Central memory CD4-positive, alpha-beta T cell (primary cell): ENCODE results near the gene EGLN2.
"Not testable (repeated sequence)": the region's sequence is repeated elsewhere in the genome, so short reads cannot be mapped to it uniquely, and the experiment has no call there.

Experiments
- DNase-seq: peaks from one replicate; pipeline ENCODE4 v3.0.0; 2022

The EGLN2 gene

GRCh38 chr19:40776932-40777644 is 21.9 kb upstream of the EGLN2 start:
- DNase-seq, result peak; percentile 86

- no peak for DNase-seq
Measured at GRCh38 chr19:40777645-40777936, 21.4 kb upstream of the EGLN2 start.

- peak; percentile 100 for DNase-seq
Measured at GRCh38 chr19:40777937-40778705, 20.9 kb upstream of the EGLN2 start, which contains the start of gene RAB4B. Gene RAB4B (plus strand): TSS chr19:40778247. CDS start chr19:40778376, 129 bp downstream.

DNA sequence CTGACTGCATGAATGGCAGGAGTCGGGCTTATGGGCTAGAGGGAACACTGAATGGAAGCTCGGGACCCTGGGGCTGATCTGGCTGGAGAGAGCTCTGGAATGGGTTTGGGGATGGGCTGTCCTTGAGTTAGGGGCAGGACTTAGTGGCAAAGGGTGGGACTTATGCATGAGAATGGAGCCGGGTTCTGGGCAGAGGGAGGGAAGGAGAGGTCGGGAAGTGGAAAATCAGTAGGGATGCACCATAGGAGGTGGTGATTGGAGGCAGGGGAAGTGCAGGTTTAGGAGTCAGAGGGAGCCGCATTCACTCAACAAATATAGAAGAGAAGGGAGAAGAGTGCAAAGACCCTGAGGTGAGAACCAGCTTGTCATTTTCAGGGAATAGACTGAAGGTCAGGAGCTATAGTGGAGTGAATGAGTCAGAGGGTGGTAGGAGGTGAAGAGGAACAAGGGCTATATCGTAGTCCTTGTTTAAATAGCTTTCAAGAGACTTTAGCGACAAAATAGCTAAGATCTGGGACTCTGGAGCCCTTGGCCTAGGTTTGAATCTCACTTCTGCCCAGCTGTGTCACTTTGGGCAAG is 20.2 kb upstream of the EGLN2 start:
- DNase-seq, result no peak

- no peak for DNase-seq
Measured at GRCh38 chr19:40780582-40780981, 18.4 kb upstream of the EGLN2 start.

- DNase-seq, result no peak
Measured at GRCh38 chr19:40781140-40781539, 17.9 kb upstream of the EGLN2 start.

DNA sequence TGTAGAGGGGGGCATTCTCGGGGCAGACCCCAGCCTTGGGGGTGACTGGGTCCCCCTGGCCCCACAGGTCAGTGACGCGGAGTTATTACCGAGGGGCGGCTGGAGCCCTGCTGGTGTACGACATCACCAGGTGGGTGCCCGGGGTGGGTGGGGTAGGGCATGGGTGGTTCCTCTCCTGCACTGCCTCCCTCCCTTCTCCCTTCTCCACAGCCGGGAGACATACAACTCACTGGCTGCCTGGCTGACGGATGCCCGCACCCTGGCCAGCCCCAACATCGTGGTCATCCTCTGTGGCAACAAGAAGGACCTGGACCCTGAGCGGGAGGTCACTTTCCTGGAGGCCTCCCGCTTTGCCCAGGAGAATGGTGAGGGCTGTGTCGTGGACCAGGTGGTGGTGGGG is 15.3 kb upstream of the EGLN2 start:
- DNase-seq, result no peak

DNA sequence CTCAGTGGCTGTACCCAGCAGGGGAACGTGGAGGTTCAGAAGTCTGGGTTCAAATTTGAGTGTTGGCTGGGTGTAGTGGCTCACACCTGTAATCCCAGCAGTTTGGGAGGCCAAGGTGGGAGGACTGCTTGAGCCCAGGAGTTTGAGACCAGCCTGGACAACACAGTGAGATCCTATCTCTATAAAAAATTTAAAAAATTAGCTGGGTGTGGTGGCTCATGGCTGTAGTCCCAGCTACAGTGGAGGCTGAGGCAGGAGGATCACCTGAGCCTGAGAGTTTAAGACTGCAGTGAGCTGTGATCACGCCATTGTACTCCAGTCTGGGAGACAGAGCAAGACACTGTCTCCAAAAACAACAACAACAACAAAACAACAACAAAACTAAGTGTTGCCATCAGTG is 14.8 kb upstream of the EGLN2 start:
- DNase-seq, result not testable (repeated sequence)

GRCh38 chr19:40785526-40785925 is 13.5 kb upstream of the EGLN2 start:
- no peak for DNase-seq

DNA sequence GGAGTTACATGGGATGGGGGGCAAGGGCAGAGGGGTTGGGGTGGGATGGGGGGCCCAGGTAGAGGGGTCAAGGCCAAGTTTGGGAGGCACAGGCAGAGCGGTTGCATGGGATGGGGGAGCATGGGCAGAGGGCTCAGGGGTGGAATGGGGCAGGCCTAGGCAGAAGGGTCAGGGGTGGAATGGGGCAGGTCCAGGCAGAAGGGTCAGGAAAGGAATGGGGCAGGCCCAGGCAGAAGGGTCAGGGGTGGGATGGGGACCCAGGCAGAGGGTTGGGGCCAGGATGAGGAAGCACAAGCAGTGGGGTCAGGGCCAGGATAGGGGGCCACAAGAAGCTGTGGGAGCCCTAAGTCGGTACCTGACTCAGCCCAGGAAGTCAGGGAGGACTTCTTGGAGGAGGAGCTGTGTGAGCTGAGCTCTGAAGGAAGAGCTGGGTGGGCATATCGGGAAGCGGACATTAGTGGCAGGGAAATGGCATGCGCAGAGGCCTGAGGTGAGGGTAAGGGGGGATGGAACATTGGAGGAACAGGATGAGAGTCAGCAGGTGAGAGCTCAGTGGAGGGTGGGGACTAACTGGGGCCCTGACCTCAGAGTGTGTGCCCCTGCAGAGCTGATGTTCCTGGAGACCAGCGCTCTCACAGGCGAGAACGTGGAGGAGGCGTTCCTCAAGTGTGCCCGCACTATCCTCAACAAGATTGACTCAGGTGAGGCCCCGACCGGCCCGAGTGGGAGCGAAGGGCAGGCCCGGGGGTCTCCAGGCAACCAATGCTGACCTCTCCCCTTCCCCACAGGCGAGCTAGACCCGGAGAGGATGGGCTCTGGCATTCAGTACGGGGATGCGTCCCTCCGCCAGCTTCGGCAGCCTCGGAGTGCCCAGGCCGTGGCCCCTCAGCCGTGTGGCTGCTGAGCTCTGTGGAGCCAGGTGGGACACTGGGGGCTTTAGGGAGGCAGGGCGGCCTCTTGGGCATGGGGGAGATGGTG is 12.6 kb upstream of the EGLN2 start:
- no peak for DNase-seq

DNA sequence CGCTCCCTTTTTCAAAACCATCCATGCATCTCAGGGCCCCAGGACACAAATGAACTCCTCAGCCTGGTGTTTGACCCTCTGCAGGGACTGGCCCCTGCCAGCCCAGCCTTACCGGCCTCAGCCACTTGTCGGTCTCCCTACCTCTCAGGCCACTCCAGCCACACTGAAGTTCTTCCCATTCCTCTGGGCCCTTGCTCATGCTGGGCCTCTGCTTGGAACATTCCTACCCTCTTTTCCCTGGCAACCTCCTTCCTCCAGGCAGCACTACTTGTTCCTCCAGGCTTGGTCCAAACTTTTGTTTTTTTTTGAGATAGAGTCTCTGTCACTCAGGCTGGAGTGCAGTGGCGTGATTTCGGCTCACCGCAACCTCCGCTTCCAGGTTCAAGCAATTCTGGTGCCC is 7.6 kb upstream of the EGLN2 start:
- DNase-seq, result no peak

DNA sequence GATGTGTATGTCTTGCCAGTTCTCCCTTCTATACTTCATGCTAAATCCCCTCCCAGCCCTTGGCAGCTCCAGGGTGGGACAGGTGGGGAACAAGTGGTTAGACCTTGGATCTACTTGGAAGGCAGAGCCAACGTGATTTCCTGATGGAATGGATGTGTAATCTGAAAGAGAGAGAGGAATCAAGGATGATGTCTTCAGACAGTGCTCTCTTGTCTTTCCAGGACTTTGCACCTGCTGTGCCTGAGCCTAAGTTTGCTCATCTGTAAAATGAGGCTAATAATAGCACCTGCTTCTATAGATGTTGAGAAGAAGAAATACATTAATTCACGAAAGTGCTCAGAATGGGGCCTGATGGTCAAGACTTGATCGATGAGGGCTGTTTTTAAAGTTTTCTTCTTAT is 7.0 kb upstream of the EGLN2 start:
- no peak for DNase-seq

DNA sequence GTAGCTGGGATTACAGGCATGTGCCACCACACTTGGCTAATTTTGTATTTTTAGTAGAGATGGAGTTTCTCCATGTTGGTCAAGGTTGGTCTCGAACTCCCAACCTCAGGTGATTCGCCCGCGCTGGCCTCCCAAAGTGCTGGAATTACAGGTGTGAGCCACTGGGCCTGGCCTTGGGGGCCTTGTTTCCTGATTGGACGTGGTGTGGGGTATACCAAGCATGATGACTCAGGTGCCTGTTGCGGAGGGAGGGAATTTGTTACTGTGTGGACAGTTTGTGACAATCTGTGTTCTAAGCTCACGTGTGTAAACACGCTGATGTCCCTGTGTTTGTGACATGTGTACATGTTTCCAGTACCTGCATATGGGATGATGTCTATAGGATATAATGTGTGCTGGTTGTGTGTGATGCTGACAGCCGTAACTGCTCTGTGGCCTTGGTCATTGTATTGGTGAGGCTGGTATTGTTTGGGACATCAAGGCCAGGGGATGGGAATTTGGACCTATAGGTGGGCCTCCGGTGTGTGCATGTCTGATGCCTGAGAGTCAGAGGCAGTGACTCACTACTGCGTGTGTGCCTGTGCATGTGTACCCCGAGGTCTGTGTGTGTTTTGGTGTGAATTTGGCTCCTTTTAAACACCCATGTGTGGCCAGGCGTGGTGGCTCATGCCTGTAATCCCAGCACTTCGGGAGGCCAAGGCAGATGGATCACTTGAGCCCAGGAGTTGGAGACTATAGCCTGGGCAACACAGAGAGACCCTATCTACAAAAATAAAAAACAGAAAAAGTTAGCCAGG is 1.6 kb upstream of the EGLN2 start:
- DNase-seq, result no peak

- DNase-seq, result peak; percentile 65
Measured at GRCh38 chr19:40797963-40798682, 868 bp upstream of the EGLN2 start.

DNA sequence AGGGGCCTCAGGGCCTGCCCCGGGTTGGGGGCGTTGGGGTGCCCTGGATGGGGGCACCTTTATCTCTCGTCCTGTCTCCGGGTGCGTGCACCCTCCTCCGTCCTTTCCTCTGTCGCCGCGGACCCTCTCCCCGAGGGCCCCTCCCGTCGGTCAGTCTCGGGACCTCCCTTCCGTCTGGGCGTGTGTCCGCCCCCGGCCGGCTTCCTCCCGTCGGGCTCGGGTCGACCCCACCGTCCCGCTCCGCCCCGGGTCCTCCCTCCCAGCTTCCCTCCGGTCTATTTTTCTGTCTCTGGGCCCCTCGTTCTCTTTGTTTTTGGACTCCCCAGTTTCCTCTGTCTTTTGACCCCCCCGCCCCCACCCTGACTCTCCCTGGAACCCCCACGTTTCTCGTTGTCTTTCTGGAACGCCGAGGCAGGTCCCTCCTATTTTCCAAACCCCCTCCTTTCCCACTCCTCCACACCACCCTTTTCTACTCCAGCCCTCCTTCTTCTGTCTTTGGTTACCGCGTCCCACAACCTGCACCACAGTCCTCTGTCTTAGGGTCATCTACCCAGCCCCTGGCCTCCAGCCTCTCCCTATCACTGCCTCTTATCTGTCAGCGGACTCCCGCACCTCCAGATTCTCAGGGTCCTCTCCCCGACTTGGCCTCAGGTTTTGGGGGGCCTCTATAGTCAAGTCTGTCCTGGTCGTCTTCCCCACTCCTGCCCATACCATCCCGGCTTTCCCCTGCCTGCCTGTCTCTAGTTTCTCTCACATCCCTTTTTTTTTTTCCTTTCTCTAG is 757 bp downstream of the EGLN2 start:
- DNase-seq, result no peak

DNA sequence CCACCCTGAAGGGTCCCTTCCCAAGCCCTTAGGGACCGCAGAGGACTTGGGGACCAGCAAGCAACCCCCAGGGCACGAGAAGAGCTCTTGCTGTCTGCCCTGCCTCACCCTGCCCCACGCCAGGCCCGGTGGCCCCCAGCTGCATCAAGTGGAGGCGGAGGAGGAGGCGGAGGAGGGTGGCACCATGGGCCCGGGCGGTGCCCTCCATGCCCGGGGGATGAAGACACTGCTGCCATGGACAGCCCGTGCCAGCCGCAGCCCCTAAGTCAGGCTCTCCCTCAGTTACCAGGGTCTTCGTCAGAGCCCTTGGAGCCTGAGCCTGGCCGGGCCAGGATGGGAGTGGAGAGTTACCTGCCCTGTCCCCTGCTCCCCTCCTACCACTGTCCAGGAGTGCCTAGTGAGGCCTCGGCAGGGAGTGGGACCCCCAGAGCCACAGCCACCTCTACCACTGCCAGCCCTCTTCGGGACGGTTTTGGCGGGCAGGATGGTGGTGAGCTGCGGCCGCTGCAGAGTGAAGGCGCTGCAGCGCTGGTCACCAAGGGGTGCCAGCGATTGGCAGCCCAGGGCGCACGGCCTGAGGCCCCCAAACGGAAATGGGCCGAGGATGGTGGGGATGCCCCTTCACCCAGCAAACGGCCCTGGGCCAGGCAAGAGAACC is 1.5 kb downstream of the EGLN2 start:
- DNase-seq, result no peak

GRCh38 chr19:40800997-40801377 is 2.0 kb downstream of the EGLN2 start:
- DNase-seq, result no peak

- no peak for DNase-seq
Measured at GRCh38 chr19:40801426-40802299, 2.7 kb downstream of the EGLN2 start.
